ENCODE results near the gene SEMA5A. TPM values are rescaled to one million over a fixed set of nuclear protein-coding genes. Genes with fewer than 3 reads are reported as not detected.
A peak's percentile ranks its signal among the peaks of the same experiment; 100 is the strongest.

Gene SEMA5A
- polyA plus RNA-seq, 1 of the 3 experiments (the other 2 are of a cell fraction), result 0.58 TPM

DNA sequence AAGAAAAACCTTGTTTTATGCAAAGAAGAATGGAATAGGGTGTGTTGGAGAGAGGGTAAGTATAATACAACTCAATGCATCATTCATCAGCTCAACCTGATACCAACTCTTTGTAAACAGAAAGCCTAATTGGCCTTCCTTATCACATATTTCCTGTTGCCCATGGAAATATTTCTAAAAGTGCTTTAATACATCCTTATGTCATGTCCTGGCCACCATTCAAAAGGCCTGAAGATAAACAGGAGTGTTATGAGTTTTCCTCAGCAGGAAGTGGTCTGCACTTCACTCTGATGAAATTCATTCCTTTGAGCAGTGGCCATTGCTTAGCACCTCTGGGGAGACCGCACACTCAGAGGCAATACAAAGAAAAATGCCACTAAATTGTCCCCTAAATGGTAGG, 511.2 kb downstream of the SEMA5A start:
- Histone ChIP-seq H4K20me1 (ENCODE audit: insufficient read depth) (no peaks in the 10 kb centered on the region), H3K9me3 (no peaks in the 10 kb centered on the region), H3K9me2 (no peaks in the 10 kb centered on the region), H3K4me2 (no peak overlapping the region), H3K27me3 (ENCODE audit: insufficient read depth) (no peaks in the 10 kb centered on the region), H2AFZ (ENCODE audit: low read depth) (no peak overlapping the region), H3K27ac (ENCODE audit: low read depth in 2 of 2, low read length in 1 of 2) (no peak overlapping the region; a peak in 1 of 4 replicates), H3K4me3 (ENCODE audit: low read depth in 2 of 2, low read length in 1 of 2) (no peak overlapping the region), H3K4me1 (ENCODE audit: control insufficient read depth in 1 of 2, insufficient read depth in 2 of 2, low read depth in 1 of 2, low read length in 1 of 2) (peaks cover 0 to 7% of the 10 kb centered on the region in 2 experiments; a peak in 2 of 4 replicates), H3K79me2 (ENCODE audit: insufficient read depth) (no peaks in the 10 kb centered on the region), H3K36me3 (replicated peaks in 1 of 2; ENCODE audit: control insufficient read depth in 1 of 2, insufficient read depth in 2 of 2, low read length in 1 of 2) (no peaks in the 10 kb centered on the region), H3K9ac (no peak overlapping the region), H3F3A (replicated peaks; ENCODE audit: insufficient read depth) (no peaks in the 10 kb centered on the region)
- peak; percentile 20 for DNase-seq
- TF ChIP-seq RCOR1 (IDR thresholded peaks at IDR 0.05; ENCODE audit: low read length), result peak; percentile 61
- TF ChIP-seq FOXM1 (IDR thresholded peaks at IDR 0.05; ENCODE audit: low read depth), result no peak
- TF ChIP-seq, protein P1, sequence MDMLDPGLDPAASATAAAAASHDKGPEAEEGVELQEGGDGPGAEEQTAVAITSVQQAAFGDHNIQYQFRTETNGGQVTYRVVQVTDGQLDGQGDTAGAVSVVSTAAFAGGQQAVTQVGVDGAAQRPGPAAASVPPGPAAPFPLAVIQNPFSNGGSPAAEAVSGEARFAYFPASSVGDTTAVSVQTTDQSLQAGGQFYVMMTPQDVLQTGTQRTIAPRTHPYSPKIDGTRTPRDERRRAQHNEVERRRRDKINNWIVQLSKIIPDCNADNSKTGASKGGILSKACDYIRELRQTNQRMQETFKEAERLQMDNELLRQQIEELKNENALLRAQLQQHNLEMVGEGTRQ (IDR thresholded peaks at IDR 0.05; ENCODE audit: borderline replicate concordance, low read depth, low read length), result no peak
- peak; percentile 59 for TF ChIP-seq TCF12 (IDR thresholded peaks at IDR 0.05)
- TF ChIP-seq, protein P2, sequence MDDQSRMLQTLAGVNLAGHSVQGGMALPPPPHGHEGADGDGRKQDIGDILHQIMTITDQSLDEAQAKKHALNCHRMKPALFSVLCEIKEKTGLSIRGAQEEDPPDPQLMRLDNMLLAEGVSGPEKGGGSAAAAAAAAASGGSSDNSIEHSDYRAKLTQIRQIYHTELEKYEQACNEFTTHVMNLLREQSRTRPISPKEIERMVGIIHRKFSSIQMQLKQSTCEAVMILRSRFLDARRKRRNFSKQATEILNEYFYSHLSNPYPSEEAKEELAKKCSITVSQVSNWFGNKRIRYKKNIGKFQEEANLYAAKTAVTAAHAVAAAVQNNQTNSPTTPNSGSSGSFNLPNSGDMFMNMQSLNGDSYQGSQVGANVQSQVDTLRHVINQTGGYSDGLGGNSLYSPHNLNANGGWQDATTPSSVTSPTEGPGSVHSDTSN (IDR thresholded peaks at IDR 0.05), result peak; percentile 6; the same call in 1 of the 2 replicates
- TF ChIP-seq NFIC (IDR thresholded peaks at IDR 0.05; ENCODE audit: borderline replicate concordance), result peak; percentile 34; the same call in 1 of the 2 replicates
- CTCF ChIA-PET, result interaction anchor here (2.1 kb wide), 1 partner anchor 42 kb away, joined by 4 read pairs; no protein-coding TSS in a partner anchor
- POLR2A ChIA-PET, result no interaction called here
- WGBS (ENCODE audit: low lambda C conversion rate), result 65% methylated on average over 1 of the region's 1 CpG

DNA sequence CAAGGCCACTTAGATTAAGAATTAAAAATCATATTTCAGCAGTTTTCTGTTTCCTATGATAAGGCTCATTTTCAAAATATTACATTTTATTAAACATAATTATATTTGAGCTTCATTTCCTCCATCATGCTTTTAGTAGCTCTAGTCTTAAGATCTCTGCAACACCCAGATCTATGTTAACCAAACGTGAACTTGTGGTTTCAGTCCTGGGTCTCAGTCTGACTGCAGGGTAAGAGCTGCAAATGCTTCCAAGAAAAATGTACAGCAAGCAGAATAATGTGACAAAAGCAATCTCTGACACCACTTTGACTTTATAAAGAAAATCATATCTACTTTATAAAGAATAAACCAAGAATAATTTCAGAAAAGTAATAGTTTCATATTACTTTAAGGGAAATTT, 512.4 kb downstream of the SEMA5A start:
- no peak overlapping the region for H3K4me3 ChIP-seq (ENCODE audit: low read depth in 2 of 2, low read length in 1 of 2)
- no peak overlapping the region for H3K9ac ChIP-seq
- peaks cover 0 to 7% of the 10 kb centered on the region in 2 experiments; a peak in 2 of 4 replicates for H3K4me1 ChIP-seq (ENCODE audit: control insufficient read depth in 1 of 2, insufficient read depth in 2 of 2, low read depth in 1 of 2, low read length in 1 of 2)
- no peak for DNase-seq
- H3K9me2 ChIP-seq, result no peaks in the 10 kb centered on the region
- H3K79me2 ChIP-seq (ENCODE audit: insufficient read depth), result no peaks in the 10 kb centered on the region
- no peaks in the 10 kb centered on the region for H3F3A ChIP-seq (replicated peaks; ENCODE audit: insufficient read depth)
- ChIA-PET POLR2A (no interaction called here), CTCF (no interaction called here)
- H2AFZ ChIP-seq (ENCODE audit: low read depth), result no peak overlapping the region
- H4K20me1 ChIP-seq (ENCODE audit: insufficient read depth), result no peaks in the 10 kb centered on the region
- H3K27me3 ChIP-seq (ENCODE audit: insufficient read depth), result no peaks in the 10 kb centered on the region
- no peak overlapping the region for H3K4me2 ChIP-seq
- 64% methylated on average over 1 of the region's 1 CpG for WGBS (ENCODE audit: low lambda C conversion rate)
- H3K9me3 ChIP-seq, result no peaks in the 10 kb centered on the region
- no peak overlapping the region for H3K27ac ChIP-seq (ENCODE audit: low read depth in 2 of 2, low read length in 1 of 2)
- H3K36me3 ChIP-seq (replicated peaks in 1 of 2; ENCODE audit: control insufficient read depth in 1 of 2, insufficient read depth in 2 of 2, low read length in 1 of 2), result no peaks in the 10 kb centered on the region
- no peak for TF ChIP-seq JUND (IDR thresholded peaks at IDR 0.05)
- no peak for TF ChIP-seq FOXM1 (IDR thresholded peaks at IDR 0.05; ENCODE audit: low read depth)
- TF ChIP-seq ZBTB33 (IDR thresholded peaks at IDR 0.05; ENCODE audit: borderline replicate concordance, low read depth), result no peak
- TF ChIP-seq, protein P3, sequence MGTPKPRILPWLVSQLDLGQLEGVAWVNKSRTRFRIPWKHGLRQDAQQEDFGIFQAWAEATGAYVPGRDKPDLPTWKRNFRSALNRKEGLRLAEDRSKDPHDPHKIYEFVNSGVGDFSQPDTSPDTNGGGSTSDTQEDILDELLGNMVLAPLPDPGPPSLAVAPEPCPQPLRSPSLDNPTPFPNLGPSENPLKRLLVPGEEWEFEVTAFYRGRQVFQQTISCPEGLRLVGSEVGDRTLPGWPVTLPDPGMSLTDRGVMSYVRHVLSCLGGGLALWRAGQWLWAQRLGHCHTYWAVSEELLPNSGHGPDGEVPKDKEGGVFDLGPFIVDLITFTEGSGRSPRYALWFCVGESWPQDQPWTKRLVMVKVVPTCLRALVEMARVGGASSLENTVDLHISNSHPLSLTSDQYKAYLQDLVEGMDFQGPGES (IDR thresholded peaks at IDR 0.05; ENCODE audit: low read depth, low read length), result no peak
- no peak for TF ChIP-seq POLR2AphosphoS5 (IDR thresholded peaks at IDR 0.05; ENCODE audit: low read depth, low read length)
- no peak for TF ChIP-seq ELF1 (IDR thresholded peaks at IDR 0.05)
- TF ChIP-seq, protein P2 (IDR thresholded peaks at IDR 0.05), result no peak
- no peak for TF ChIP-seq EZH2phosphoT487 (IDR thresholded peaks at IDR 0.05; ENCODE audit: borderline replicate concordance, low read depth)
- no peak for TF ChIP-seq GABPA (IDR thresholded peaks at IDR 0.05; ENCODE audit: low read depth)
- TF ChIP-seq USF1 (IDR thresholded peaks at IDR 0.05; ENCODE audit: borderline replicate concordance, low read depth), result no peak
- TF ChIP-seq SMC3 (IDR thresholded peaks at IDR 0.05; ENCODE audit: low read depth, low read length), result no peak
- TF ChIP-seq RCOR1 (IDR thresholded peaks at IDR 0.05; ENCODE audit: low read length), result no peak
- TF ChIP-seq GATA2 (CRISPR knock-in tag; IDR thresholded peaks at IDR 0.05), result no peak
- TF ChIP-seq TEAD4 (IDR thresholded peaks at IDR 0.05; ENCODE audit: borderline replicate concordance, insufficient read depth), result no peak
- TF ChIP-seq, protein P4, sequence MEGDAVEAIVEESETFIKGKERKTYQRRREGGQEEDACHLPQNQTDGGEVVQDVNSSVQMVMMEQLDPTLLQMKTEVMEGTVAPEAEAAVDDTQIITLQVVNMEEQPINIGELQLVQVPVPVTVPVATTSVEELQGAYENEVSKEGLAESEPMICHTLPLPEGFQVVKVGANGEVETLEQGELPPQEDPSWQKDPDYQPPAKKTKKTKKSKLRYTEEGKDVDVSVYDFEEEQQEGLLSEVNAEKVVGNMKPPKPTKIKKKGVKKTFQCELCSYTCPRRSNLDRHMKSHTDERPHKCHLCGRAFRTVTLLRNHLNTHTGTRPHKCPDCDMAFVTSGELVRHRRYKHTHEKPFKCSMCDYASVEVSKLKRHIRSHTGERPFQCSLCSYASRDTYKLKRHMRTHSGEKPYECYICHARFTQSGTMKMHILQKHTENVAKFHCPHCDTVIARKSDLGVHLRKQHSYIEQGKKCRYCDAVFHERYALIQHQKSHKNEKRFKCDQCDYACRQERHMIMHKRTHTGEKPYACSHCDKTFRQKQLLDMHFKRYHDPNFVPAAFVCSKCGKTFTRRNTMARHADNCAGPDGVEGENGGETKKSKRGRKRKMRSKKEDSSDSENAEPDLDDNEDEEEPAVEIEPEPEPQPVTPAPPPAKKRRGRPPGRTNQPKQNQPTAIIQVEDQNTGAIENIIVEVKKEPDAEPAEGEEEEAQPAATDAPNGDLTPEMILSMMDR (IDR thresholded peaks at IDR 0.05), result no peak
- no peak for TF ChIP-seq FOSL2 (IDR thresholded peaks at IDR 0.05; ENCODE audit: borderline replicate concordance, low read depth)
